Left cardiac atrium (tissue), 4 donors: Measurements from ENCODE around the gene C1orf141. TPM values are rescaled to one million over a fixed set of nuclear protein-coding genes. Genes with fewer than 3 reads are reported as not detected.
A peak's percentile ranks its signal among the peaks of the same experiment; 100 is the strongest.
"Not testable (repeated sequence)": the region's sequence is repeated elsewhere in the genome, so short reads cannot be mapped to it uniquely, and the experiment has no call there.

Experiments used
- ATAC-seq, 2 donors: fragments of 200-7000 bp; cut with Tn5 transposase; one replicate each; pipeline ENCODE4 v1.9.1; 2020; ENCODE audit warnings: mild to moderate bottlenecking in 2 of 2, moderate library complexity in 2 of 2
- DNase-seq: peaks from one replicate; pipeline ENCODE4 v3.0.0-alpha.2; 2020
- intact Hi-C, 2 donors: fragments of 100-400 bp; cut with DNase I; formaldehyde crosslinking; loops; one replicate each; pipeline versions ENCODE4 v1.14.1 to v1.15.1; 2022 to 2023
- total RNA-seq, 2 donors: library from RNA; stranded (reverse); fragmentation: NEBNext Ultra II Directional; extraction: Animal tissue kit (Norgen Biotek cat#: 25700); gene quantifications; one replicate each; pipeline ENCODE4 v1.2.1, GENCODE V29; 2021
- donor health status: DM: no; HTN: yes; CAD: no.
- donor health status: DM: no; HTN: yes; CAD: no; lungs with severe emphysema.
- donor health status: DM: yes; HTN: yes; CAD: no.
- donor health status: Dilated cardiomyopathy.

C1orf141 gene
- total RNA-seq, 2 donors from 2014 or later, result not detected

GRCh38 chr1:67146101-67146500, 11.3 kb upstream of the C1orf141 start:
- intact Hi-C loops, result loop anchor here in 1 of 2 donors (10.0 kb wide), 1 partner anchor 151 kb away; no protein-coding TSS in a partner anchor
- ATAC-seq (no peak), DNase-seq (no peak)

GRCh38 chr1:67144696-67145095, 9.9 kb upstream of the C1orf141 start:
- DNase-seq (no peak), ATAC-seq (no peak)
- intact Hi-C loops, result loop anchor here (2.0 to 10.0 kb wide), 2 partner anchors 150 to 380 kb away; no protein-coding TSS in a partner anchor

GRCh38 chr1:67143966-67144365, 9.2 kb upstream of the C1orf141 start:
- no peak for DNase-seq
- no peak for ATAC-seq
- intact Hi-C loops, result loop anchor here (2.0 to 10.0 kb wide), 2 partner anchors 149 to 379 kb away; no protein-coding TSS in a partner anchor

GRCh38 chr1:67142931-67143330, 8.2 kb upstream of the C1orf141 start:
- DNase-seq, result no peak
- no peak for ATAC-seq
- intact Hi-C loops, result loop anchor here in 1 of 2 donors (10.0 kb wide), 1 partner anchor 148 kb away; no protein-coding TSS in a partner anchor

GRCh38 chr1:67141832-67142231, 7.1 kb upstream of the C1orf141 start:
- not testable (repeated sequence) for ATAC-seq, DNase-seq
- intact Hi-C loops, result loop anchor here in 1 of 2 donors (10.0 kb wide), 1 partner anchor 147 kb away; no protein-coding TSS in a partner anchor

GRCh38 chr1:67140460-67140859, 5.7 kb upstream of the C1orf141 start:
- ATAC-seq (no peak), DNase-seq (no peak)
- intact Hi-C loops, result loop anchor here in 1 of 2 donors (10.0 kb wide), 1 partner anchor 146 kb away; no protein-coding TSS in a partner anchor

- DNase-seq (no peak), ATAC-seq (no peak)
- intact Hi-C loops, result no loop called here
Measured at GRCh38 chr1:67138813-67139499, 4.2 kb upstream of the C1orf141 start.

GRCh38 chr1:67137307-67137753, 2.6 kb upstream of the C1orf141 start:
- intact Hi-C loops, result no loop called here
- no peak for ATAC-seq
- no peak for DNase-seq

GRCh38 chr1:67135354-67135753, 584 bp upstream of the C1orf141 start:
- peak; percentile 53 to 72 for ATAC-seq
- intact Hi-C loops, result no loop called here
- no peak for DNase-seq

GRCh38 chr1:67133177-67133576, 1.6 kb downstream of the C1orf141 start:
- DNase-seq (no peak), ATAC-seq (no peak)
- intact Hi-C loops, result no loop called here

GRCh38 chr1:67130673-67131072, 4.1 kb downstream of the C1orf141 start:
- DNase-seq, result no peak
- no peak for ATAC-seq
- intact Hi-C loops, result no loop called here

- no peak for DNase-seq
- intact Hi-C loops, result no loop called here
- no peak for ATAC-seq
Measured at GRCh38 chr1:67126974-67127373, 7.8 kb downstream of the C1orf141 start.

GRCh38 chr1:67126111-67126746, 8.5 kb downstream of the C1orf141 start:
- DNase-seq, result no peak
- intact Hi-C loops, result no loop called here
- no peak for ATAC-seq

- intact Hi-C loops, result loop anchor here in 1 of 2 donors (5.0 kb wide), 1 partner anchor 47 kb away; no protein-coding TSS in a partner anchor
- DNase-seq (no peak), ATAC-seq (no peak)
Measured at GRCh38 chr1:67124455-67124854, 10.3 kb downstream of the C1orf141 start.

GRCh38 chr1:67120855-67121619, 13.7 kb downstream of the C1orf141 start:
- ATAC-seq, result no peak
- intact Hi-C loops, result loop anchor here in 1 of 2 donors (5.0 kb wide), 1 partner anchor 44 kb away; no protein-coding TSS in a partner anchor
- DNase-seq, result no peak

- intact Hi-C loops, result no loop called here
- no peak for ATAC-seq
- DNase-seq, result no peak
Measured at GRCh38 chr1:67118646-67119045, 16.1 kb downstream of the C1orf141 start.

- no peak for DNase-seq
- ATAC-seq, result no peak
- intact Hi-C loops, result no loop called here
Measured at GRCh38 chr1:67118191-67118590, 16.6 kb downstream of the C1orf141 start.

- no peak for ATAC-seq
- no peak for DNase-seq
- intact Hi-C loops, result no loop called here
Measured at GRCh38 chr1:67114162-67114561, 20.6 kb downstream of the C1orf141 start.

GRCh38 chr1:67110352-67110751, 24.4 kb downstream of the C1orf141 start:
- no peak for ATAC-seq
- no peak for DNase-seq
- intact Hi-C loops, result no loop called here

GRCh38 chr1:67105508-67105907, 29.3 kb downstream of the C1orf141 start:
- ATAC-seq (no peak), DNase-seq (no peak)
- intact Hi-C loops, result no loop called here
